SK-N-MC (cell line): ENCODE data around the gene GRIA1.
"Not testable (repeated sequence)": the region's sequence is repeated elsewhere in the genome, so short reads cannot be mapped to it uniquely, and the experiment has no call there.

ENCODE experiments used
- DNase-seq: peaks from one replicate; pipeline ENCODE4 v3.0.0-alpha.2; 2011; ENCODE audit warnings: low read depth, low spot score
- H3K27ac ChIP-seq: fragments of 200-600 bp; sonication (generic); 2 replicates; pipeline ENCODE4 v1.5.1; 2016; ENCODE audit warnings: mixed run types
- H3K36me3 ChIP-seq: fragments of 200-600 bp; sonication (generic); 2 replicates; pipeline ENCODE4 v1.6.1; 2017; ENCODE audit warnings: antibody characterized with exemption, low read length, mixed read lengths; ENCODE audit not compliant: insufficient read depth
- H3K4me3 ChIP-seq: fragments of 200-600 bp; sonication (generic); 2 replicates; pipeline ENCODE4 v1.5.1; 2016
- H3K9ac ChIP-seq: fragments of 200-600 bp; sonication (generic); 2 replicates; pipeline ENCODE4 v1.8.0; 2017; ENCODE audit warnings: mixed run types, mixed read lengths; ENCODE audit not compliant: insufficient read length
- H3K9me3 ChIP-seq: fragments of 200-600 bp; sonication (generic); 2 replicates; pipeline ENCODE4 v1.6.1; 2017; ENCODE audit warnings: low read depth, mild to moderate bottlenecking, antibody characterized with exemption, low read length, moderate library complexity, mixed read lengths
- EZH2 ChIP-seq: fragments of 200-600 bp; sonication (generic); IDR thresholded peaks from one replicate; pipeline ENCODE4 v1.6.1; 2017; ENCODE audit warnings: antibody characterized with exemption
- FOXP2 ChIP-seq: optimal IDR thresholded peaks from 2 replicates; pipeline ENCODE3; 2011; ENCODE audit warnings: mild to moderate bottlenecking, moderate library complexity; ENCODE audit not compliant: insufficient read depth; ENCODE audit errors: extremely low read length, control extremely low read depth
- POLR2AphosphoS5 ChIP-seq: IDR thresholded peaks from 2 replicates; pipeline ENCODE4 v1.6.1; 2012; ENCODE audit warnings: mild to moderate bottlenecking, low read depth, low read length, borderline replicate concordance

The GRIA1 gene

DNA sequence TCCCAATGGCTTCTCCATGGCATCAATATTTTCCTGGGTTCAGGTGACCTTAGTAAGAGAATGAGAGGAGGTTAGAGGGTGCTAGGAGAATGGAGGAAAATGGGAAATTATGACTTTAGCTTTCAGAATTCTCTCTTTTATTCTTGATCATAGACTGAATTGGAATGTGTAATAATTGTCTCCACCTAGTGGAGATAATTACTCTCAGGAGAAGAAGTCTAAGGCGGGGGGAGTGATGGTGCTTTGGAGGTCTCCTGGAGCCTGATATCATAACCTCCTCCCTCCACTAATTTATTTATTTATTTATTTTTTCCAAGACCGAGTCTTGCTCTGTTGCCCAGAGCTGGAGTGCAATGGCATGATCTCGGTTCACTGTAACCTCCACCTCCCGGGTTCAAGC lies 221.3 kb downstream of the GRIA1 start:
- TF ChIP-seq FOXP2, result no peak
- TF ChIP-seq POLR2AphosphoS5, result no peak
- TF ChIP-seq EZH2, result no peak
- no peaks in the 10 kb centered on the region for H3K36me3 ChIP-seq
- H3K9ac ChIP-seq, result no peak overlapping the region
- no peak overlapping the region for H3K4me3 ChIP-seq
- no peak overlapping the region for H3K27ac ChIP-seq
- no peaks in the 10 kb centered on the region for H3K9me3 ChIP-seq
- DNase-seq, result no peak

DNA sequence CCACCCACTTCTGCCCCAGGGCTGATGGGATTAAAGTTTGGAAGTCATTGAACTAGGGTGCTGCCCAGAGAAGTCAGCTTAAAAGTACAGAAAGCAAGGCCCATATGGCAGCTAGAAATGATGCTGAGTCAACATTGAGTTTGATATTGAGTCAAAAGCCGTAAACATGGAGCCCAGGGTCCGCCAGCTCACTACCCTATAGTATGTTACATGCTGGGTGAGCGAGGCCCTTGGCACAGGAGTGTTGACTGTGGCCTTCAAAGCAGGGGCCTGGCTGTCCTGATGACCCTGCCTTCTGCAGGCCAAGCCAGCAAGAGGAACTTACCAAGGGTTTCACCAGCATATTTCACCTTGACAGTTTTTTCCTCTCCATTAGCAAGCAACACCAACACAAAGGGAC lies 222.5 kb downstream of the GRIA1 start:
- no peaks in the 10 kb centered on the region for H3K9me3 ChIP-seq
- no peak overlapping the region for H3K27ac ChIP-seq
- DNase-seq, result no peak
- no peak overlapping the region for H3K9ac ChIP-seq
- no peaks in the 10 kb centered on the region for H3K36me3 ChIP-seq
- no peak for TF ChIP-seq FOXP2
- TF ChIP-seq EZH2, result no peak
- TF ChIP-seq POLR2AphosphoS5, result no peak
- H3K4me3 ChIP-seq, result no peak overlapping the region

DNA sequence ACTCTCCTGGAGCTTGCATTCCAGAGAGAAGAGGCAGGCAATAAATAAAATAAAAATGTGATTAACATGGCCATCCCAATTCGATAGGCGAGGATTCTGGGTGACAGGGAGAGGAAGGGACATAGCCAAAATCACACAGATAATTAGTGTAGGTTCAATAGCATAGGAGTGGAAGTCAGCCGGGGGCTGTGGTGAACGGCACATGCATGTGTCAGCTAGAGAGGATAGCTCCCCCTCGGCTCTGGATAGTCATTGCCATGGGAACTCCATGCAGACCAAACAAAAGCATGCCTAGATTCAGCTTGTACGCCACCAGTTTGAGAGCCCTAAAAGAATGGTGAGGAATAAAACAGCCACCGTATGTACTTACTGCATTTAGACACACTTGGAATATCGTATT lies 223.5 kb downstream of the GRIA1 start:
- H3K36me3 ChIP-seq, result no peaks in the 10 kb centered on the region
- no peak overlapping the region for H3K4me3 ChIP-seq
- H3K9me3 ChIP-seq, result no peaks in the 10 kb centered on the region
- no peak overlapping the region for H3K27ac ChIP-seq
- no peak for TF ChIP-seq EZH2
- TF ChIP-seq POLR2AphosphoS5, result no peak
- TF ChIP-seq FOXP2, result no peak
- DNase-seq, result no peak
- no peak overlapping the region for H3K9ac ChIP-seq

DNA sequence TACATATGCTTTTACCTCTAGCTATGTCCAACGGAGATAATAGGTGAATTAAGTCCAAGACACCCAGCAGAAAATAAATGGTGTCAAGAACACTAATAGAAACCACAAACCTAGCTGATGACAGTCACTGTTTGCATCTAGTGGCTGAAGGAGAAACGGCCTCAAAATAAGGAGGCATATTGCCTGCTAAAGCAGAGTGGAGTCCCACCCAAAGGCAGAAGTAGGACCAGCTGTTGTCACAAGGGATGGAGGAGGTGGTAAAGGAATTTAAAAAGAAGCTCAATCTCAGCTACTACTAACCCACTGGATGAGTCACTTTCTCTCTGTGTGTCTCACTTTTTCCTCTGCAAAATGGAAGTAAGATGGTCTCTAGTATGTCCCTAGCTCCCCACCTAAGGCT lies 224.3 kb downstream of the GRIA1 start:
- no peak for DNase-seq
- Histone ChIP-seq H3K4me3 (no peak overlapping the region), H3K27ac (no peak overlapping the region), H3K36me3 (no peaks in the 10 kb centered on the region), H3K9me3 (no peaks in the 10 kb centered on the region), H3K9ac (no peak overlapping the region)
- no peak for TF ChIP-seq FOXP2
- TF ChIP-seq EZH2, result no peak
- TF ChIP-seq POLR2AphosphoS5, result no peak

DNA sequence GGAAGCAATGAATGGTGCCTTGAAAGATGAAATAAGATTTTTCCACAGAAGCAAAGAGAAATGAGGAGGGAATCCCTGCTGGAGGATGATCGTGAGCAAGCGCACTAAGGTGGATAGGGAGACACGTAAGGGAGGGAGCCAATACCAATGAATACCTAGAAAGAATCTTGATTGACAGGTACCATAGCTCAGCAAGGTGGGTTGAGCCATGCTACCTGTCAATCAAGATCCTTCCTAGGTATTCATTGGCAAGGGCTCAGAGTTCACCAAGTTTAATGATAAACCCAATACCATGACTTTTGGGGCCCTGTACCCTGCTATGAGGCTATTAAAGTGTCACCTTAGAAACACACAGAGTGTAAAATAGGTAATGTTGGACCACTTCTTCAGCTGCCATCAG lies 226.8 kb downstream of the GRIA1 start:
- DNase-seq, result no peak
- no peak overlapping the region for H3K27ac ChIP-seq
- no peaks in the 10 kb centered on the region for H3K36me3 ChIP-seq
- H3K4me3 ChIP-seq, result no peak overlapping the region
- no peak overlapping the region for H3K9ac ChIP-seq
- no peaks in the 10 kb centered on the region for H3K9me3 ChIP-seq
- no peak for TF ChIP-seq POLR2AphosphoS5
- TF ChIP-seq EZH2, result no peak
- no peak for TF ChIP-seq FOXP2

DNA sequence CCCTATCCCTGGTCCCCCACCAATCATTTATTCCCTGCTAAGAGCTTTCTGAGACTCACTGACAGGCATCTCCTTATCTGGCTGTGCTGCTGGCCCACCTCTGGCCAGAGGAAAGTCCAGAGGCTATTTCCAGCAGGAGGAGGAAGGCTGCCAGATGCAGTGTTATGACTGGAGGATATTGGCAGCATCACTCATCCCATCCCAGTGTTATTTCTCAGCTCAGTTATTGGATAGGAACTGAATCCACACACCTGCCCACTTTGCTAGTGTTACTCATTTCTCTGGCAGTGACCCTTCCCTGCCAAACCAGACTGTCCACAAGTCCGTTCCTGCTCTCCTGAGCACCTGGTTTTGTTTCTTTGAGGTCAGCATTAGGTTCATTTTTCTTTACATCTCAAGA lies 228.2 kb downstream of the GRIA1 start:
- no peaks in the 10 kb centered on the region for H3K9me3 ChIP-seq
- no peak overlapping the region for H3K9ac ChIP-seq
- H3K27ac ChIP-seq, result no peak overlapping the region
- H3K4me3 ChIP-seq, result no peak overlapping the region
- DNase-seq, result no peak
- H3K36me3 ChIP-seq, result no peaks in the 10 kb centered on the region
- TF ChIP-seq EZH2 (no peak), POLR2AphosphoS5 (no peak), FOXP2 (no peak)

DNA sequence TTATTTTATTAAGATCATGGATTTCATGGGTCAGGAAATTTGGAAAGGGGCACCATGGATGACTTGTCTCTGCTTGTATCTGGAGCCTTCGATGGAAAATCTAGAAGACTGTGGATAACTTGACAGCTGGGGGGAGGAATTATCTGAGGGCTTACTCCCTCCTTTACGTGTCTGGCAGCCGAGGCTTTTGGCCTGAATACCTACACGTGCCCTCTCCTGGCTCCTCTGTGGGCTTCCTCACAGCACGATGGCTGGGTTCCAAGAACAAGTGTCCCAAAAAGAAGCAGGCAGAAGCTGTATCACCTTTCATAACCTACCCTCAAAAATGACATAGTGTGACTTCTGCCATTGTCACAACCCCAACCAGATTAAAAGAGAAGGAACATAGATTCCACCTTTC lies 228.9 kb downstream of the GRIA1 start:
- H3K27ac ChIP-seq, result no peak overlapping the region
- H3K36me3 ChIP-seq, result no peaks in the 10 kb centered on the region
- no peak overlapping the region for H3K9ac ChIP-seq
- DNase-seq, result no peak
- H3K9me3 ChIP-seq, result no peaks in the 10 kb centered on the region
- H3K4me3 ChIP-seq, result no peak overlapping the region
- TF ChIP-seq EZH2 (no peak), FOXP2 (no peak), POLR2AphosphoS5 (no peak)

DNA sequence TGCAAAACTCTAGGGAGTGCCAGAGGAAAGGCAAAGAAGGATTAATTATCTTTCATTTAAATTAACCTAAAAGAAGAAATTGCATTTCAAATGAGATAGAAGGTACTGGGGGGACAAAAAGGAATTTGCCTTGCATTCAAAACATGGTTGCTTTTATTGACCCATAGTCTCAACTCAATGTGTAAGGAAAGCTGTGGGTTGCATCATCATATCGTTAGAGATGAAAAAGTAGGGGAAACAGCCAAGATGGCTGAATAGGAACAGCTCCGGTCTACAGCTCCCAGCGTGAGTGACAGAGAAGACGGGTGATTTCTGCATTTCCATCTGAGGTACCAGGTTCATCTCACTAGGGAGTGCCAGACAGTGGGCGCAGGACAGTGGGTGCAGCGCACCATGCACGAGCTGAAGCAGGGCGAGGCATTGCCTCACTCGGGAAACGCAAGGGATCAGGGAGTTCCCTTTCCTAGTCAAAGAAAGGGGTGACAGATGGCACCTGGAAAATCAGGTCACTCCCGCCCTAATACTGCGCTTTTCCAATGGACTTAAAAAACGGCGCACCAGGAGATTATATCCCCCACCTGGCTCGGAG lies 232.6 kb downstream of the GRIA1 start:
- not testable (repeated sequence) for H3K36me3 ChIP-seq, H3K27ac ChIP-seq, DNase-seq, H3K9me3 ChIP-seq, H3K4me3 ChIP-seq, H3K9ac ChIP-seq

DNA sequence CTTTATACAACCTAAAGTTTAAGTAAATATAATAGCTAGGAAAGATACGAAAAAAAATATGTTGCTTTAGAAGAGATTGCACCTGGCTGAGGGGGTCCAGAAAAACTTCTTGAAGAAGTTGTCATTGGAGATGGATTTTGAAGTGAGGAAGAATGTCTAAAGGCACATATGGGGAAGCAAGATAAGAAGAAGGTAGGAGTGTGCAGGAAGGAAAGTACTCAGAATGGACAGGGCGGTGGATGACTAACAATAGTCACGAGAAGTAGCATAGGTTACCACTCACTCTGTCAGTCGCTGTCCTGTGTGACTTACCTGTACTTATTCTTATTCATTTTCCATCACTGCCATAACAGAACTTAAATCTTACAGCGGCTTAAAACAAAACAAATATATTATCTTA lies 251.6 kb downstream of the GRIA1 start:
- Histone ChIP-seq H3K9ac (no peak overlapping the region), H3K9me3 (no peaks in the 10 kb centered on the region)

More for the DNA sequence above, 251.6 kb downstream of the GRIA1 start:
- DNase-seq, result no peak
- Histone ChIP-seq H3K27ac (no peak overlapping the region), H3K36me3 (no peaks in the 10 kb centered on the region), H3K4me3 (no peak overlapping the region)
- TF ChIP-seq POLR2AphosphoS5, result no peak
- TF ChIP-seq FOXP2, result no peak
